Dendritic cell treated with granulocyte-macrophage colony-stimulating factor and Interleukin-4, amounts not matched to agents 40 ng/mL and 50 ng/mL, for 4 days (primary cell): ENCODE measurements around the gene LYPD6B.

Experiments used
- H3K27ac Mint-ChIP-seq: one replicate; pipeline ENCODE4 v1.8.0; 2022; ENCODE audit warnings: mild to moderate bottlenecking, mixed read lengths
- H3K27me3 Mint-ChIP-seq: one replicate; pipeline ENCODE4 v1.8.0; 2022; ENCODE audit warnings: mild to moderate bottlenecking, mixed read lengths
- H3K36me3 Mint-ChIP-seq: one replicate; pipeline ENCODE4 v1.8.0; 2022; ENCODE audit warnings: low read depth, mixed read lengths
- H3K4me1 Mint-ChIP-seq: one replicate; pipeline ENCODE4 v1.8.0; 2022; ENCODE audit warnings: low read depth, mixed read lengths
- H3K4me3 Mint-ChIP-seq: one replicate; pipeline ENCODE4 v1.8.0; 2022; ENCODE audit warnings: mild to moderate bottlenecking, moderate library complexity, mixed read lengths
- H3K9me3 Mint-ChIP-seq: one replicate; pipeline ENCODE4 v1.8.0; 2022; ENCODE audit warnings: mixed read lengths
- intact Hi-C: fragments of 100-400 bp; cut with micrococcal nuclease; formaldehyde crosslinking; loops from one replicate; pipeline ENCODE4 v1.15.0; 2022

LYPD6B gene

GRCh38 chr2:149167941-149168340, 129.4 kb downstream of the LYPD6B start:
- Mint-ChIP-seq H3K27ac (no peak overlapping the region), H3K4me3 (no peak overlapping the region), H3K36me3 (no peaks in the 10 kb centered on the region), H3K27me3 (peaks cover 7% of the 10 kb centered on the region), H3K4me1 (peaks cover 14% of the 10 kb centered on the region), H3K9me3 (peaks cover 12% of the 10 kb centered on the region)
- intact Hi-C loops, result no loop called here

- Mint-ChIP-seq H3K27ac (no peak overlapping the region), H3K9me3 (peaks cover 12% of the 10 kb centered on the region), H3K4me3 (no peak overlapping the region), H3K4me1 (peaks cover 14% of the 10 kb centered on the region), H3K27me3 (peaks cover 6% of the 10 kb centered on the region), H3K36me3 (no peaks in the 10 kb centered on the region)
- intact Hi-C loops, result no loop called here
These were observed 131.2 kb downstream of the LYPD6B start for GRCh38 chr2:149169656-149170055.

- Mint-ChIP-seq H3K27ac (no peak overlapping the region), H3K4me3 (no peak overlapping the region), H3K9me3 (peaks cover 12% of the 10 kb centered on the region), H3K27me3 (peaks cover 6% of the 10 kb centered on the region), H3K4me1 (peaks cover 14% of the 10 kb centered on the region), H3K36me3 (no peaks in the 10 kb centered on the region)
- intact Hi-C loops, result no loop called here
These were observed 131.7 kb downstream of the LYPD6B start for GRCh38 chr2:149170156-149170555.

DNA sequence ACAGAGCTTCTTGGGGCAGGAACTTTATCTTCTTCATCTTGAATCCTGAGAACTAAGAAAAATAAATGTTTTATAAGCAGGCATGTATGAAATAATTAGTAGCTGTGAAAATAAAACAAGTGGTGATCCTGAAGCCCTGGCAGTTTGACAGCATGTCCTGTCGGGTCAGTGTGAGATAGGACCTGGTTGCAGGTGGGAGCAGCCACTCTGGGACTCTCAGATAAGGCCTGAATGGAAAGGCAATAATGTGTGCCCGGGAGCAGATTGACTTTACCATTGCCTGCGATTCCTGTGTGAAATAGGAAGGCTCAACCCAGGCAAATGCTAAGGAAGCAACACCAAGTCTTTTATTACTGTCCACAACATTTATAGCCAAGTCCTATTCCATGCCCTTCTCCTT, 132.4 kb downstream of the LYPD6B start:
- Mint-ChIP-seq H3K27me3 (peaks cover 6% of the 10 kb centered on the region), H3K27ac (no peak overlapping the region), H3K4me1 (peaks cover 14% of the 10 kb centered on the region), H3K4me3 (no peak overlapping the region), H3K36me3 (no peaks in the 10 kb centered on the region), H3K9me3 (peaks cover 12% of the 10 kb centered on the region)
- intact Hi-C loops, result no loop called here

- Mint-ChIP-seq H3K27me3 (peaks cover 1% of the 10 kb centered on the region), H3K9me3 (peaks cover 12% of the 10 kb centered on the region), H3K4me1 (peaks cover 3% of the 10 kb centered on the region), H3K4me3 (no peak overlapping the region), H3K27ac (no peak overlapping the region), H3K36me3 (no peaks in the 10 kb centered on the region)
- intact Hi-C loops, result no loop called here
These were observed 134.7 kb downstream of the LYPD6B start for GRCh38 chr2:149173220-149173619.

- H3K4me1 Mint-ChIP-seq, result no peaks in the 10 kb centered on the region
- H3K4me3 Mint-ChIP-seq, result no peak overlapping the region
- H3K9me3 Mint-ChIP-seq, result peaks cover 12% of the 10 kb centered on the region
- H3K36me3 Mint-ChIP-seq, result no peaks in the 10 kb centered on the region
- no peaks in the 10 kb centered on the region for H3K27me3 Mint-ChIP-seq
- intact Hi-C loops, result no loop called here
- H3K27ac Mint-ChIP-seq, result no peak overlapping the region
These were observed 137.5 kb downstream of the LYPD6B start for GRCh38 chr2:149175956-149176355.

DNA sequence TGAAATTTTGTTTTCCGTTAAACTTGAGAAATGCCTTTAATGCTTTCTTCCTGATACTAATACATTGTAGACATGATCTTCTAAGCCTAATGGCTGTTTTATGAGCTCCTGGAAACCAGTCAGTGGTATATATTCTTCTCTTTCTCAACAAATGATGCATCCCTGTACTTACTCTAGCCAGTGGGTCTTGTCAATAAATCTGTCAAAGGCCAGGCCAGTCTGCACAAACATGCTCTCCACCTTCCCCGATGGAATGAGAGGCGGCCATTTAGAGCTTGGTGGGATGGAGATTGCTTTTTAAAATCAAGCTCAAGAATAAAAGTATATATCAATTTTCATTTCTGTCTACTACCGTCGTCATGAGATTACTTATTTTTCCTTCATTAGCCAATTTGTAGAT, 140.1 kb downstream of the LYPD6B start:
- Mint-ChIP-seq H3K4me1 (no peaks in the 10 kb centered on the region), H3K4me3 (no peak overlapping the region), H3K36me3 (no peaks in the 10 kb centered on the region), H3K9me3 (no peaks in the 10 kb centered on the region), H3K27ac (no peak overlapping the region), H3K27me3 (no peaks in the 10 kb centered on the region)
- intact Hi-C loops, result no loop called here

DNA sequence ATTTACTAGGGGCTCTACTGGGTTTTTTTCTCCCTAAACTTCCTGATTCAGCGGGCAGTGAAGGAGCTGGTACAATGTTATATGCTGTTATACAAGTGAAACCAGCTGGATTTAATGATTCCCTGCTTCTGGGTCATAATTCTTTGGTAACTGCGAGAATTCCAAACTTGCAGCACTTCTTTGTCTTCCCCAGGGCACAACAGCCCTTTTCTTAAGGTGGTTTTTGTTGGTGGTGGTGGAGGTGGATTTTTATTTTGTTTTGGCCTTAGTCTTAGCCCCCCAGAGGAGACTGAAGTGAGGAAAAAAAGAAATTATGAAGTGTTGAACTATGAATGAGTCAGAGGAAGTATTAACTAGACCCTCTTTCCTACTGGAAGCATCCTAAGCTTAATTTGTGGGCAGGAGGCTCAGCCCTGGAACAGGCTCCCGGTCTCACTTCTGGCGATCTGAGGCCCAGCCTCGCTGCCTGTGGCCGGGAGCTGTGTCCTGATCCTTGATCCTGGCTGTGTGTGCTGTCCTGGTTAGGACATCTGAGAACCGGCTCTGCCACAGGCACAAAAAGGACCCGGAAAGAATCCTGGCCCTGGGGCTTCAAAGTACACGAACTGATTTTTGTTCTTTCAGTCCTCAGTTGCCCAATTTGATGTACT, 141.9 kb downstream of the LYPD6B start:
- no peaks in the 10 kb centered on the region for H3K36me3 Mint-ChIP-seq
- H3K9me3 Mint-ChIP-seq, result no peaks in the 10 kb centered on the region
- intact Hi-C loops, result no loop called here
- no peak overlapping the region for H3K4me3 Mint-ChIP-seq
- H3K27ac Mint-ChIP-seq, result no peak overlapping the region
- no peaks in the 10 kb centered on the region for H3K4me1 Mint-ChIP-seq
- H3K27me3 Mint-ChIP-seq, result no peaks in the 10 kb centered on the region

GRCh38 chr2:149183187-149183586, 144.7 kb downstream of the LYPD6B start:
- H3K4me1 Mint-ChIP-seq, result no peaks in the 10 kb centered on the region
- no peak overlapping the region for H3K27ac Mint-ChIP-seq
- H3K9me3 Mint-ChIP-seq, result no peaks in the 10 kb centered on the region
- H3K4me3 Mint-ChIP-seq, result no peak overlapping the region
- no peaks in the 10 kb centered on the region for H3K27me3 Mint-ChIP-seq
- intact Hi-C loops, result no loop called here
- no peaks in the 10 kb centered on the region for H3K36me3 Mint-ChIP-seq

DNA sequence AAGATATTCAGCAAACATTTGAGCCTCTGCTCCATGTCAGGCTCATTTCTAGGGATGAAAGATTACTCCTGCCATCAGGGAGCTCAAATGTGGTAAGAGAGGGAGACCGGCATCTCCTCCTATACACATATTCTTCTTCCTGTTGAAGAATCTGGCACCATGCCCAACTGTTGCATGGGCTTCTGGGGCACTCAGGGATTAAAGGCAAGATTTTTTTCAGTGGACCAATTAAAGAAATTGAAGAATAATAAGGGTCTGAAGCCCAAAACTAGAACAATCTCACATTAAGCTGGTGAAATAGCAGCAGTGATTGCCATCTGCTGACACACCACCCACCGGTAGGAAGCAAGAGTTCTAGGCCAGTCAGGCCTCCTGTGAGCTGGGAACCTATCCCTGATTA, 146.5 kb downstream of the LYPD6B start:
- H3K27ac Mint-ChIP-seq, result no peak overlapping the region
- no peaks in the 10 kb centered on the region for H3K36me3 Mint-ChIP-seq
- intact Hi-C loops, result no loop called here
- H3K4me3 Mint-ChIP-seq, result no peak overlapping the region
- no peaks in the 10 kb centered on the region for H3K4me1 Mint-ChIP-seq
- no peaks in the 10 kb centered on the region for H3K27me3 Mint-ChIP-seq
- no peaks in the 10 kb centered on the region for H3K9me3 Mint-ChIP-seq

DNA sequence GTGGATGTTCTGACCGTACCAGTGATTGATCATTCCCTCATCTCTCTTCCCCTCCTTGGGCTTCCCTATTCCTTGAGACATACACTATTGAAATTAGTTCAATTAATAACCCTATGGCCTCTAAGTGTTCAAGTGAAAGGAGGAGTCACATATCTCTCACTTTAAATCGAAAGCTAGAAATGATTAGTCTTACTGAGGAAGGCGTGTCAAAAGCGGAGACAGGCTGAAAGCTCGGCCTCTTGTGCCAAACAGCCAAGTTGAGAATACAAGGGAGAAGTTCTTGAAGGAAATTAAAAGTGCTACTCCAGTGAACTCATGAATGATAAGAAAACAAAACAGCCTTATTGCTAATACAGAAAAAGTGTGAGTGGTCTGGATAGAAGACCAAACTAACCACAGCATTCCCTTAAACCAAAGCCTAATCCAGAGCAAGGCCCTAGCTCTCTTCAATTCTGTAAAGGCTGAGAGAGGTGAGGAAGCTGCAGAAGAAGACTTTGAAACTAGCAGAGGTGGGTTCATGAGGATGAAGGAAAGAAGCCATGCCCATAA, 147.5 kb downstream of the LYPD6B start:
- H3K4me3 Mint-ChIP-seq, result no peak overlapping the region
- intact Hi-C loops, result no loop called here
- no peaks in the 10 kb centered on the region for H3K4me1 Mint-ChIP-seq
- no peaks in the 10 kb centered on the region for H3K9me3 Mint-ChIP-seq
- no peaks in the 10 kb centered on the region for H3K27me3 Mint-ChIP-seq
- H3K27ac Mint-ChIP-seq, result no peak overlapping the region
- H3K36me3 Mint-ChIP-seq, result no peaks in the 10 kb centered on the region

GRCh38 chr2:149187057-149187456, 148.6 kb downstream of the LYPD6B start:
- H3K4me3 Mint-ChIP-seq, result no peak overlapping the region
- no peak overlapping the region for H3K27ac Mint-ChIP-seq
- intact Hi-C loops, result no loop called here
- no peaks in the 10 kb centered on the region for H3K9me3 Mint-ChIP-seq
- H3K36me3 Mint-ChIP-seq, result no peaks in the 10 kb centered on the region
- H3K27me3 Mint-ChIP-seq, result no peaks in the 10 kb centered on the region
- H3K4me1 Mint-ChIP-seq, result no peaks in the 10 kb centered on the region

- Mint-ChIP-seq H3K4me3 (no peak overlapping the region), H3K9me3 (no peaks in the 10 kb centered on the region), H3K4me1 (no peaks in the 10 kb centered on the region), H3K27ac (no peak overlapping the region), H3K27me3 (no peaks in the 10 kb centered on the region), H3K36me3 (no peaks in the 10 kb centered on the region)
- intact Hi-C loops, result no loop called here
These were observed 149.8 kb downstream of the LYPD6B start for GRCh38 chr2:149188291-149188690.

- H3K9me3 Mint-ChIP-seq, result no peaks in the 10 kb centered on the region
- intact Hi-C loops, result no loop called here
These were observed 151.3 kb downstream of the LYPD6B start for GRCh38 chr2:149189769-149190168.

DNA sequence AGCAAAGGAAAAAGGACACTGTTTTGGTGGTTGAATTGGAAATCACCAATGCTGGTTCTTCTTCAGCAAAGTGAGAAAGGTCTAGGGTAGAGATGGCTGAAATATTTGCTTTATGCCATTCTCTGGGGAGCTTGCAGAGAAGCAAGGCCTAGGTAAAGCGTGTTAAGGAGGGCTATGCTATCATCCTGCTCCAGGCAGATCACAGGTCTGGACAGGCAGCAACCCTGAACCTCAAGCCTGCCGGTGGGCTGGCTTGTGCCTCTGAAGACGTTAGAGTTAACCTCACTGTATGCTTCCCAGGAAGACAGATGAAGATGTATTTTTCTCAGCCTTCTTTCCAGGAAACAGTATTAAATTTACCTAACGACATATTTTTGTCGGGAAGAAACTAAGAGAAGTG, 153.4 kb downstream of the LYPD6B start:
- Mint-ChIP-seq H3K27me3 (no peaks in the 10 kb centered on the region), H3K9me3 (no peaks in the 10 kb centered on the region), H3K4me1 (no peaks in the 10 kb centered on the region), H3K36me3 (no peaks in the 10 kb centered on the region), H3K27ac (no peak overlapping the region), H3K4me3 (no peak overlapping the region)
- intact Hi-C loops, result no loop called here

More at GRCh38 chr2:149189769-149190168, 151.3 kb downstream of the LYPD6B start:
- no peaks in the 10 kb centered on the region for H3K4me1 Mint-ChIP-seq
- H3K27me3 Mint-ChIP-seq, result no peaks in the 10 kb centered on the region
- H3K4me3 Mint-ChIP-seq, result no peak overlapping the region
- no peak overlapping the region for H3K27ac Mint-ChIP-seq
- H3K36me3 Mint-ChIP-seq, result no peaks in the 10 kb centered on the region
